GM18519 (cell line): ENCODE results near the gene MEIS2.

Experiments used
- ATAC-seq: cut with Tn5 transposase; IDR thresholded peaks from one replicate; pipeline ENCODE4 v1.9.1; 2021; ENCODE audit warnings: mild to moderate bottlenecking, moderate library complexity; ENCODE audit not compliant: unreplicated experiment, low FRiP score

MEIS2 gene

GRCh38 chr15:36850864-36851263 is 249.5 kb downstream of the MEIS2 start:
- no peak for ATAC-seq

GRCh38 chr15:36845270-36845669 is 255.1 kb downstream of the MEIS2 start:
- ATAC-seq: no peak

GRCh38 chr15:36844534-36844998 is 255.8 kb downstream of the MEIS2 start:
- ATAC-seq: no peak

- ATAC-seq: no peak
Observed at GRCh38 chr15:36843822-36844221, 256.5 kb downstream of the MEIS2 start.

- no peak for ATAC-seq
Observed at GRCh38 chr15:36841193-36841592, 259.2 kb downstream of the MEIS2 start.
